Measurements from ENCODE around the gene ADTRP. TPM values are rescaled to one million over a fixed set of nuclear protein-coding genes. Genes with fewer than 3 reads are reported as not detected.

The ADTRP gene
- total and polyA plus RNA-seq, 10 of the 15 experiments (the other 5 are each of a cell fraction or from before 2014, with no cell fraction given) = 0.10 to 2.6 (median 2.1) TPM

GRCh38 chr6:11727346-11727997 lies 51.1 kb downstream of the ADTRP start:
- ChIA-PET CTCF (interaction anchor here (1.3 kb wide), 1 partner anchor 25 kb away, joined by 3 read pairs; no protein-coding TSS in a partner anchor), POLR2A (interaction anchor here (0.5 kb wide), 1 partner anchor 363 kb away, joined by 4 read pairs; no protein-coding TSS in a partner anchor), SMC1A (ENCODE audit: uncharacterized antibody, unreplicated experiment) (interaction anchor here (0.6 to 8.6 kb wide), 8 partner anchors 15 to 390 kb away, joined by 3 to 139 read pairs (median 4); no protein-coding TSS in a partner anchor), RAD21 (ENCODE audit: unreplicated experiment) (interaction anchor here (1.8 to 1.9 kb wide), 2 partner anchors 13 to 59 kb away, joined by 4 to 7 read pairs; no protein-coding TSS in a partner anchor)
- no peaks in the 10 kb centered on the region for H3K36me3 ChIP-seq (ENCODE audit: control insufficient read depth in 2 of 2, insufficient read depth in 2 of 2, low read length in 1 of 2)
- H3K9me3 ChIP-seq (replicated peaks; ENCODE audit: control insufficient read depth, insufficient read depth, low read length) = peaks cover 4% of the 10 kb centered on the region; the same call in 1 of the 3 replicates
- H3K27ac ChIP-seq (ENCODE audit: control insufficient read depth, insufficient read depth) = no peak overlapping the region
- H3K4me2 ChIP-seq (ENCODE audit: control insufficient read depth, insufficient read depth) = no peak overlapping the region
- H3K27me3 ChIP-seq (replicated peaks in 1 of 2; ENCODE audit: control insufficient read depth in 2 of 2, insufficient read depth in 2 of 2, low read length in 1 of 2) = no peaks in the 10 kb centered on the region
- no peak for TF ChIP-seq TCF12 (IDR thresholded peaks at IDR 0.05; ENCODE audit: low read depth, low read length)
- no peak for TF ChIP-seq PRDM15 (CRISPR knock-in tag; IDR thresholded peaks at IDR 0.05)
- TF ChIP-seq MEF2A (IDR thresholded peaks at IDR 0.05; ENCODE audit: insufficient read depth, low read depth, low read length) = no peak
- no peak for TF ChIP-seq YBX1 (IDR thresholded peaks at IDR 0.05)
- TF ChIP-seq RELB (IDR thresholded peaks at IDR 0.05; ENCODE audit: low read depth) = no peak
- TF ChIP-seq TCF7 (IDR thresholded peaks at IDR 0.05; ENCODE audit: borderline replicate concordance) = no peak
- no peak for TF ChIP-seq RUNX3 (IDR thresholded peaks at IDR 0.05; ENCODE audit: low read length)
- TF ChIP-seq JUNB (IDR thresholded peaks at IDR 0.05) = no peak
- no peak for TF ChIP-seq EED (IDR thresholded peaks at IDR 0.05; ENCODE audit: low read depth)
- TF ChIP-seq ZBTB11 (CRISPR knock-in tag; IDR thresholded peaks at IDR 0.05) = no peak
- DNase-seq (ENCODE audit: low read depth, low spot score) (no peak), ATAC-seq (no peak), FAIRE-seq (no peak)
- no peak overlapping the region for H2AFZ ChIP-seq (ENCODE audit: control insufficient read depth, low read depth, low read length)
- intact Hi-C loops (cut with micrococcal nuclease; ENCODE audit: unreplicated experiment) (loop anchor here (10.0 kb wide), 1 partner anchor 877 kb away; no protein-coding TSS in a partner anchor), in situ Hi-C loops (cut with MboI) (no loop called here)
- peaks cover 38% of the 10 kb centered on the region for H3K4me1 ChIP-seq (ENCODE audit: control insufficient read depth, insufficient read depth, low read length)
- peaks cover 6% of the 10 kb centered on the region for H3K79me2 ChIP-seq (ENCODE audit: control insufficient read depth, insufficient read depth, low read length)
- H4K20me1 ChIP-seq (ENCODE audit: control insufficient read depth, insufficient read depth) = no peaks in the 10 kb centered on the region
- no peak overlapping the region for H3K4me3 ChIP-seq
- no TSS peak for BruUV-seq (replicated peaks)
- no peak overlapping the region for H3K9ac ChIP-seq (ENCODE audit: control insufficient read depth, insufficient read depth, low read length)
- 68% methylated on average over 2 of the region's 3 CpGs for WGBS (ENCODE audit: insufficient coverage, insufficient replicate concordance, low lambda C conversion rate, missing lambda C conversion rate)
